Stimulated activated CD4-positive, alpha-beta T cell treated with anti-CD3 and anti-CD28 coated beads, Interleukin-4, amount 100 ng/mL, for 4 hours (primary cell): ENCODE results near the gene OR10A6.

Experiments
- DNase-seq, 2 experiments: peaks; one replicate each; pipeline ENCODE4 v3.0.0-alpha.2; 2020

OR10A6 gene

GRCh38 chr11:7931168-7931567 lies at the start of gene OR10A6:
TSS of gene OR10A6 (minus strand) at chr11:7931268. CDS start at chr11:7928662, 2,606 bp downstream.
- DNase-seq, result no peak

DNA sequence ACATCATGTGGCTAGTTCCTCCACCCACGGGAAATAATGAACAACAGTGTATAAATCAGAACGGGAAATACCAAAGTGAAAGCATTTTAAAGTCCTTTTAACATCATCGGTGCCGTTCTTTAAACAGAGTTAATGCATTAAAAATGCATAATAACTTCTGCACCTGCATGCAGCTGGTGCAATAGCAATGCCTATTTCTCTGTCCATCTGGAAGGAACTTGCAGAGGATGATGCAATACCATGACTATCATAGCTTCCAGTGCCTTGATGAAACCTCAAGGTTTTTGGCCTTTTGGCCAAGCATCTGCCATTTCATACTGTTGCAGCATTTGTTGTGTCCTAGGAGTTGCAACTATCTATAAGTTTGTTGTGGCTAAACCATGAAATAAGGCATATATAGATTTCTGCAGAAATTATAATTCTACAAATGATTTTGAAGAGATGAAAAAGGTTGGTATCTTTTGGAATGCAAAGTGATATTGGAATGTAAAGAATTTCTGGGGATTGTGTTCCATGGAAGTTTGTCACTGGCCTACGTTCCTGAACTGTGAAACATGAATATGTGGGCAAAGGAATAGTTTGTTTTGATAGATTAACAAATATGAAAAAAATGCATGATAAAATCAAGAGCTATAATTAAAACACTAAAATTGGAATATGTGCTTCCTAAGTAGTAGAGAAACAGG lies 46.3 kb upstream of the OR10A6 start:
- DNase-seq, result no peak

DNA sequence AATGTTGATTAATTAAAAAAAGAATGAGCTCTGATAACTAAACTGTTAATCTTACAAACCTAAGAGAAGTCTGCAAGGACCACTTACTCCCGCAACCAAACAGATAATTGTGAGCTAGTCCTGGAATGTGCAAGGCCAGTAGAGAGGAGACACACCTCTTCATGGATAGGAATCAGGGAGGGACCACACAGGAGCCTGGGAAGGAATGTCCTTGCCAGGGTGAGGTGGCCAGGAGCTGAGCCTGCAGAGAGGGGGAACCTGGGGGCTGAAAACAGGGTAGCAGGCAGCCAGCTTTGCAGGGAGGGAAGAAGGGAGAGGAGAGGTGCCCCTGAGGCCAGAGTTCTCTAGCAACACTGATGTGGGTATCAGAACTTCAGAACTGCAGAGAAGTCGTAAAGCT lies 43.6 kb upstream of the OR10A6 start:
- no peak for DNase-seq

GRCh38 chr11:7973011-7973410 lies 41.9 kb upstream of the OR10A6 start:
- DNase-seq, result no peak

- no peak for DNase-seq
These were observed 40.8 kb upstream of the OR10A6 start for GRCh38 chr11:7971846-7972245.

GRCh38 chr11:7969756-7970646 lies 38.9 kb upstream of the OR10A6 start:
- DNase-seq, result no peak

GRCh38 chr11:7968686-7969085 lies 37.6 kb upstream of the OR10A6 start:
- DNase-seq, result no peak

- no peak for DNase-seq
These were observed 36.8 kb upstream of the OR10A6 start for GRCh38 chr11:7967826-7968225.

GRCh38 chr11:7967097-7967496 lies 36.0 kb upstream of the OR10A6 start:
- DNase-seq, result no peak

DNA sequence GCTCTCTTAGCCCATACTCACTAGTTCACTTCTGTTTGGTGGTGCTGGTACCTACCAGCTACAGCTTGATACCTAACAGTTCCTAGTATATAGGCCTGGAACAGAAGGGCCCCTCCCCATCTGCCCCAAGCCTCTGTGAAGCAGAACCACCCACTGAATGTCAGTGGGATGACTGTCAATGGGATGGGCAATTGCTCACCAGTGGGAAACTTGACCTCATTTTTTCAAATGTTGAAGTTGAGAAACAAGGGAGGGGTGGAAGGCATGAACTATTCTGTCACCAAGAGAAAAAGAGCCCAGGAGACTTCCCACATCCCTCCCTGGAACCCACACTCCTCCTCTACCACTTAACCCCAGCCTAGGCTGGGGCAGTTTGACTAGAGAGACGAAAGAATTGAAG lies 34.3 kb upstream of the OR10A6 start, which contains the start of gene NLRP10:
Gene NLRP10, minus strand, starts transcription at position 62 of the 400 bp plus-strand sequence. CDS start 1,952 bp downstream, outside the sequence.
- DNase-seq, result no peak

DNA sequence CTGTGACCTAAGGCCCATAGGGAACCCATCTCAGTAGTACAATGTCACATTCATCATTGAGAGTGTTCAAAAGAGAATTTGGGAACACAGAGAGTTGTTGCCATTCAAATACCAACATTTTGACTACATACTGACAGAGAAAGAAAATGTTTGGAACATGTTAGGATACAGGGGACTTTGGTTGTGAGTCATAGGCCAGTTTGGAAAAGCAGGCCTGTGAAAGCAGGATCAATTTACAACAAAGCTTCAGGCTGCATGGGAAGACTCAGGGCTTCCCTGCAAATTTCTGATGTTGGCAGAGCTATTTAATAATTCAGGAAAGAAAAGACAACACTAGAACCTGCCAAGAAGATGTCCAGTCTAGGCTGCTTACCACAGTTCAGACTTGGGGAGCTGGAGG lies 33.8 kb upstream of the OR10A6 start:
- no peak for DNase-seq

- DNase-seq, result no peak
These were observed 33.2 kb upstream of the OR10A6 start for GRCh38 chr11:7964261-7964660.

- no peak for DNase-seq
These were observed 24.1 kb upstream of the OR10A6 start for GRCh38 chr11:7955191-7955590.

DNA sequence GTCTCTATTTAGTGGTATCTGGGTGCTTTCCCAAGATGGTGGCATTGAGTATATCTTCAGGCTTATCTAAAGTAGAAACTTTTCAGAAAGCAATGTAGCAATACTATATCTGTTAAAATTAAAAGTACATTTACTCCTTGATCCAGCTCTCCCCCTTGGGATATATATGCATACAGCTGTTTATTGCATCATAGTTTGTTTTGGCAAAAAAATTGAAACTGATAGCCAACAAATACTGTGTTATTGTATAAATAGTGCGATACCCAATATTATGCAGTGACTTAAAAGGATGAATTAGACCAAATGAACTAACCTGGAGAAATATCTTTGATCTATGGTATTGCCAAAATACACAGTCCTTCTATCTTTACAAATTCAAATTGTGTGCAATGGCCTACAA lies 18.9 kb upstream of the OR10A6 start:
- DNase-seq, result no peak

DNA sequence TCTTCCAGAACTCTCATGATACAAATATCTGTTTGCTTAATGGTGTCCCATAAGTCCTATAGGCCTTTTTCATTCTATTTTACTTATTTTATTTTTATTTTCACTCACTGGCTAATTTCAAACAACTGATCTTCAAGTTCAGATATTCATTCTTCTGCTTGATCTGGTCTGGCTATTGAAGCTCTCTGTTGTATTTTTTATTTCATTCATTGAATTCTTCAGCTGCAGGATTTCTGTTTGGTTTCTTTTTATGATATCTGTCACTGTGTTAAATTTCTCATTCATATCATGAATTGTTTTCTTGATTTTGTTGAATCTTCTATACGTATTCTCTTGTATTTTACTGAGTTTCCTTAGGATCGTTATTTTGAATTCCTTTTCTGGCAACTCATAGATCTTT lies 13.1 kb upstream of the OR10A6 start:
- no peak for DNase-seq

GRCh38 chr11:7941608-7942007 lies 10.5 kb upstream of the OR10A6 start, which contains the start of gene OR10A3:
TSS of gene OR10A3 (minus strand) at chr11:7941708. CDS start at chr11:7939520, 2,188 bp downstream.
- DNase-seq, result no peak

GRCh38 chr11:7941146-7941545 lies 10.1 kb upstream of the OR10A6 start:
- no peak for DNase-seq

DNA sequence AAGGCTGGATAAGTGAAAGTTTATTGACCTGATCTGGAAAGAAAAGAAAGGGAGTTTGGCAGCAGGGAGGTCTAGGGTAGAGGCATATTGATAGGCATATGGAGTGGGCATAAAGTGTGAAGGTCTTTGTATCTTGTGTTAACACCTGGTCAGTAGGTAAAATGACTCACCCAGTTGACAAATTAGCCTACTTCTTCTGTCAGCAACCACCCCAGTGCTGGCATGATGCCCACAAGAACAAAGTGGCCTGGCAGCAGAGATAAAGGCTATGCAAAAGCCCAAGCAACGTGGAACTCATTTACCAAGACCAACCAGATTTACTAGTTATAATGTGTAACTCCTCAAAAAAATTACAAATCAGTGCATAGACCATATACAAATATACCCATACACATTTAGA lies 5.5 kb upstream of the OR10A6 start:
- no peak for DNase-seq

- DNase-seq, result no peak
These were observed 3.4 kb downstream of the OR10A6 start for GRCh38 chr11:7927635-7928034.

DNA sequence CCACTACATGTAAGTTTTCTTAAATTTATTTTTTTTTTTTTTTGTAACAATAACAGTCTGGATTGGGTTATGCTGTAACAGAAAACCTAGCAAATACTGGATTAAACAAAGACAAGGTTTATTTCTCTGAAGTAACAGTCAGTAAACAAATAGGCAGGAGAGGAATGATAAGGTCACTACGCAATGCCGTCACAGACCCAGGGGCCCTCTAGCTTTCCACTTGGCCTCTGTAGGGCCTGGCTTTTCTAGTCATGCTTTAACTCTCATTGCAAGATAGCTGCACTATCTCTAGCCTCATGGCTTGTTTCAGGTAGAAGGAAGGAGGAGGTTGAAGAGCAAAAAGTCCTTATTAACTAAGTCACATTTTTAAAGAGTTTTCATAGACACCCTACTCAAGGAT lies 6.5 kb downstream of the OR10A6 start:
- no peak for DNase-seq

DNA sequence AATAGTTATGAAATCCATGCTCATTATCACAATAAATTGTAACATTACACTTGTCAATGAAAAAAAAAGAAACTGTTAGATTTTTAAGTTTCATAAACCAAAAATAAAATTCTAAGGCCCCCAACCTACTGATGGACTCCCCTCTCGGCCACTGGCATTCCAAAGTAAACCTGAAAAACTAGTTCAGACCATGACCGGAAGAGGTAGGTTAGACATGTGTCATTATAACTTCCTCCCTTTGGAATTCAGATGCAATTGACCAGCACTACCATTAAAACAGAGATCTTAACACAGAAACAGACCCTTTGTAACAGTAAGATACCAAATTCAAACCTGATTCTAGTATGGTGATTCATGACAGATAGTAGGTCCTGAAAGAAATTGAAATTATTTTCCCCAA lies 12.9 kb downstream of the OR10A6 start:
- DNase-seq, result no peak

DNA sequence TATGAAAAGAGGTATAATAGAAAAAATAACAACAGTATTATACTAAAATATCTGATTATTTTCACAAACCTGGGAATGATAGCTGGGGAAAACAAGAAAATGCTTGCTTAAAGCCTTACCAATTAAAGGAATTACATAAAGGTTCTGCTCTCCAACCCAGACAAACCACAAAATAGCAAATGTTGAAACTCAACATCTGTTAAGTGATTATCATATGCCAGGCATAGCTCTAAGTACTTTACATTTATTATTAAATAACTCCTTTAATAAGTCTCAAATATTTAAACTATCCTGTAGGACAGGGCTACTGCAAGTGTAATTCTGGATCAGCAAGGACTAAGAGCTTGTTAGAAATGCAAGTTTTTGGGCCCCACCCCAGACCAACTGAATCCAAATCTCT lies 20.1 kb downstream of the OR10A6 start:
- DNase-seq, result no peak

GRCh38 chr11:7910286-7910788 lies 20.7 kb downstream of the OR10A6 start:
- DNase-seq, result no peak
